ENCODE data around the gene PRC1.
"Not testable (repeated sequence)": the region's sequence is repeated elsewhere in the genome, so short reads cannot be mapped to it uniquely, and the experiment has no call there.

PRC1 gene

DNA sequence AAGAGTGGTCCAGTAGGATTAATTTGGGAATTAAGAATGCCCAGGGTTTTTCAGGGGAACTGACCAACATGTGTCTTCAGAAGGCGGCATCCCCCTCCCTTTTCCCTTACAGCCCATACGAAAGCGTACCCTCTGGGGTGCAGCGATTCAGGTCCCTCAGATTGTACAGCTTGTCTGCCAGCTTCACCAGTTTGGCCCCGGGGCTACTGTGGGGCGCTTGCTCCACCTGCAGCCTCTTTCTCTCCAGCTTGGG is 62.8 kb downstream of the PRC1 start:
- DNase-seq, result no peak

DNA sequence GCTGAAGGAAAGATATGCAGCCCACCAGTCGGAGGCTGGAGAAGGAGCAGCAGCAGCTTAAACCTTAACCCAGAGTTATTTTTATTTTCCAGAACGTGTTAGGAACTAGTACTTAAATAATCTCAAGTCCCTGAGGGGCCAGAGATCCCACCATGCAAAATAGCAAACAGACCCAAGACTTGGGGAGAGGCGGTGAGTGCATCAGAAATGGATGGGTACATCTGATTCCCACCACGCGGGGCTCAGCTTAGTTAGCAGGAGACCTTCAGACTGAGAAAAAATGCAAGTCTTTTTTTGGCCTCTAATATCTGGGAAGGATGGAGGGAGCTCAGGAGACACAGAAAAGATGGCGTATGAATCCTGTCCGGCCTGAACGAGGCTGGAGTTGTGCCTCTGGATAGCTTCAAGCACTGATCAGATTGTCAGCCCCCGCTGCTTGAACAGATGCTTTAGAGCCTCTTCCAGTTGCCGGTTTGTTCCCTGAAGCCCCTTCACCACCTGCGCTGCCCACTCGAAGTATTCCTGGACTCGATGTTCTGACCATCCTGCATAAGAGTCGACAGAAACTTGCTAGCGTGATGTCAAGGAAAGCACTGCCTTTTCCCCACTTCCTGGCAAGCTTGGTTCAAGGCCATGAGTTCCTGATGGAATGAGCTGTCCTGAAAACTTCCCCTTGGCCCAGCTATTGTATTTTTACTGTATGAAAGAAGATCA is 63.3 kb downstream of the PRC1 start:
- DNase-seq, result no peak

DNA sequence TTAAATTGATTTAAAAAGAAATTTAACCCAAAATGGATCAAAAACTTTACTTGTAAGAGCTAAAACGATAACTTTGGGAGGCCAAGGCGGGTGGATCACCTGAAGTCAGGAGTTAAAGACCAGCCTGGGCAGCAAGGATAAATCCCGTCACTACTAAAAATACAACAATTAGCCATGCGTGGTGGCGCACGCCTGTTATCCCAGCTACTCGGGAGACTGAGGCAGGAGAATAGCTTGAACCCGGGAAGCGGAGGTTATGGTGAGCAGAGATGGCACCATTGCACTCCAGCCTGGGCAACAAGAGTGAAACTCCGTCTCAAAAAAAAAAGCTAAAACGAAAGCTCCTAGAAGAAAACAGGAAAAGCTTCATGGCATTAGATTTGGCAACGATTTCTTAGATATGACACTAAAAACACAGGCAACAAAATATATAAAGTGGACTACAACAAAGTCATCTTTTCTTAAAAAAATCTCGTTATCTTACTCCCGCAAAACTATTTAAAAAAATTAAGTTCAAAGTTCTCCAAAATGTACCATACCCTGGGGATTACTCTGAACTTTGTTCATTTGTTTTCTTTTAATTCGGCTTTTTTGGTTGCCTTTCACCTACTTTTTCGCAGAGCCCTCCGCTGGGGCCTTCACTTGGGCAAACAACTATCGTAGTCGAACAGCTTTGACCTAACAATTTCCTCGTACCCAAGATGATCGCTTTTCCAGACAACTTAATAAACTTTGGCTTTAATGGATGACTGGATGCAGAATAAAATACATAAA is 64.9 kb downstream of the PRC1 start:
- DNase-seq, result no peak

DNA sequence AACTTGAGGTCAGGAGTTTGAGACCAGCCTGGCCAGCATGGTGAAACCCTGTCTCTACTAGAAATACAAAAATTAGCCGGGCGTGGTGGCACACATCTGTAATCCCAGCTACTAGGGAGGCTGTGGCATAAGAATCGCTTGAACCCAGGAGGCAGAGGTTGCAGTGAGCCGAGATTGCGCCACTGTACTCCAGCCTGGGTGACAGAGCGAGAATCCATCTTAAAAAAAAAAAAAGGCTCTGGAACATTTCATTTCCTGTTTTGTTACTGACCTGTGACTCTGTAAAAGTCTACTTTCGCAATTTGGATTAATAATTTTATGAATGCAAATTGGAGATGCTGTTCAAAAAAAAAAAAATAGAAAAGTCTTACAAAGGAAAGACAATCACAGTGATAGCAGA is 66.2 kb downstream of the PRC1 start:
- not testable (repeated sequence) for DNase-seq

DNA sequence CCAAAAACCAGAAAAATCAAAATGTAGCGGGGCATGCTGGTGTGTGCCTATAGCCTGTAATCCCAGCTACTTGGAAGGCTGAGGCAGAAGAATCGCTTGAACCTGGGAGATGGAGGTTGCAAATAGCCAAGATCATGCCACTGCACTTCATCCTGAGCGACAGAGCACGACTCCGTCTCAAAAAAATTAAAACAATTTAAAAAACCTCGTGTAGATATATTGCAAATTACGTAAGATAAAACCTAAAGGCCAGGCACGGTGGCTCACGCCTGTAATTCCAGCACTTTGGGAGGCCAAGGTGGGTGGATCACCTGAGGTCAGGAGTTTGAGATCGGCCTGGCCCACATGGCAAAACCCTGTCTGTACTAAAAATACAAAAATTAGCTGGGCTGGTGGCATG is 67.6 kb downstream of the PRC1 start:
- not testable (repeated sequence) for DNase-seq

DNA sequence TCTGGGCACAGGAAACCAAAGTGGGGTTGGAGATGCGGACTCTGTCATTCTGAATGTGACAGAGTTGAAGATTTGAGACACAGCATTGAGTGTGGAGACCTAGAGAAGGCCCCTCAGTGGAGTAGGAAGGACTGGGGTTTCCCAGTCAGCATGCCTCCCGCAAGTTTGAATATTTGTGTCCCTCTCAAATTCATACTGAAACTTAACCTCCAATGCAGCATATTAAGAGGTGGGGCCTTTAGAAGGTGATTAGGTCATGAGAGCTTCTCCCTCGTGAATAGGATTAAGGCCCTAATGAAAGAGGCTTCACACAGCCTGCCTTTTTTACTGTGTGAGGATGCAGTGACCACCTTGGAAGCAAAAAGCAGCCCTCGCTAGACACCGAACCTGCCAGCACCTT is 70.0 kb downstream of the PRC1 start:
- DNase-seq, result no peak

DNA sequence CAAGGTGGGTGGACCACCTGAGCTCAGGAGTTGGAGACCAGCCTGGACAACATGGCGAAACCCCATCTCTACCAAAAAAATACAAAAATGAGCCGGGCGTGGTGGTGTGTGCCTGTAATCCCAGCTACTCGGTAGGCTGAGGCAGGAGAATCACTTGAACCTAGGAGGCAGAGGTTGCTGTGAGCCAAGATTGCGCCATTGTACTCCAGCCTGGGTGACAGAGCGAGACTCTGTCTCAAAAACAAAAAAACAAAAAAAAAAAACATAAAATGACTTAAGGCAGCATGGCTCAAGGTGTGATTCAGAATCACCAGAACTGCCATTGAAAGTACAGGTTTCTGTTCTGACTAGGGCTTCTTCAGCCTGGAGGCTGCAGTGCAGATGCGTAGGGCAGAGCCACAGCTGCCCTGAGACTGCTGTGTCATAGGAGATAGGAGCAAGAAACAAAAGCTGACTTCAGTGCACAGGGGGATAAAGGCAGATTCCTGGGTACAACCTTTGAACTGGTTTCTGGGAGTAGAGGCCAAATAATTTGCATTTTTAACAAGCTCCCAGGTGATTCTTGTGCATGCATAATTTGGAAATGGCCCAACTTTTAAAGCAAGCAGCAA is 71.5 kb downstream of the PRC1 start:
- DNase-seq, result not testable (repeated sequence)

DNA sequence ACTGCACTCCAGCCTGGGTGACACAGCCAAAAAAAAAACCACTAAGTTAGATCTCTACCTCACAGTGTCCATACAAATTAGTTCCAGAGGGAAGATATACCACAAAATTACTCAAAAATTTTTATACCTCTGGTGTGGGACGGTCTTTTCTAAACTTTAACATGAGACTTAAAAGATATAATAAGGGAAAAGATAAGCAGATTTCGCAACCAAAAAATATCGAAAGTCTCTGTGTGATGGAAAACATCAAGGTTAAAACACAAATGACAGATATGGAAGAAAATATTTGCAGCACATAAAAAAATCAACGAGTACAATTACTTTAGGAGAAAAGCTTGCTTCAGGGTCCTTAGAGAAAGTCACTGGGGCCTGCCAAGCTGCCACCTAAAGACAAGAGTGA is 72.4 kb downstream of the PRC1 start:
- DNase-seq, result no peak

DNA sequence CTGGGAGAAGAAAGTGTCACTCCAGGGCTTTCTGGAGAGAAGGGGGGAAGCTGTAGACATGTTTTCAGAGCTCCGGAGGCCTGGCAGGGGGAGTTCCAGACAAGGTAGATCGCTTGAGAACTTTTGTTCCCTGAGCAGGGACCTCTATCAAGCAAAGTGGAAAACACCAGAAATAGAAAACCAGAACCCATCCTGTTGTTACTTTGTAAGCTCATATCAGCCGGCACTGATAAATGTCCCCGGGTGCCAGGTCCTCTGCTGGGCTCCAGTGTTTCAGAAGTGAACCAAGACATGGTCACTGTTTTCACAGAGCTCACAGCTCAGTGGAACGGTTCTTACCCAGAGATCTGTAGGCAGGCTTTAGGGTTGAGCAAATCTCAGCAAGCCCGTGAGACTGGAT is 75.5 kb downstream of the PRC1 start:
- no peak for DNase-seq

DNA sequence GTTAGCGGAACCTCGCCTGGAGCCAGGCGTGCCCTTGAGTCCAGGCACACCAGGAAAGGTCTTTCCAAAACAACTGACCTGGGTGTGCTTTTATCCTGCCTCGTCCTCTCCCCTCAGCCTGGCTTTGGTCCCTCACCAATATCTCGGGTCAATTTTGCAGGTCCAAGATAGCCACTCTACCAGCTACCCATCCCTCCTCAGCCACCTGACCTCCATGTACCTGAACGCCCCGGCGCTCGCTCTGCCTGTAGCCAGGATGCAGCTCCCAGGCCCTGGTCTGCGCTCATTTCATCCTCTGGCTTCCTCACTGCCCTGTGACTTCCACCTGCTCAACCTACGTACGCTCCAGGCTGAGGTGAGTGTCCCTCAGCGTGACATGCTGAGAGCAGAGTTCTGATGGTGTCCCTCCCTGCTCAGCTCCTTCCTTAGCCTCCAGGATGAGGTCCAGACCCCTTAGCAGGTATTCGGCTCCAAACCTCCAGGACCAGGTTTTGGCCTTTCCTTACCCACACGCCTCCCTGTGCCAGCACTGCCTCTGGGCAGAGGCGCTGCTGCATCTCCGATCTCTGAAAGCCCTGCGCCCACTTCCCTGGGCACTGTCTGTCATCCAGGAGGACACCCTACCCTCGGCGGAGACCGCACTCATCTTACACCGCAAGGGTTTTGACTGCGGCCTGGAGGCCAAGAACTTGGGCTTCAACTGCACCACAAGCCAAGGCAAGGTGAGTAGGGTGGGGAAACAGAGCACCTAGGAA is 76.1 kb downstream of the PRC1 start:
- no peak for DNase-seq

DNA sequence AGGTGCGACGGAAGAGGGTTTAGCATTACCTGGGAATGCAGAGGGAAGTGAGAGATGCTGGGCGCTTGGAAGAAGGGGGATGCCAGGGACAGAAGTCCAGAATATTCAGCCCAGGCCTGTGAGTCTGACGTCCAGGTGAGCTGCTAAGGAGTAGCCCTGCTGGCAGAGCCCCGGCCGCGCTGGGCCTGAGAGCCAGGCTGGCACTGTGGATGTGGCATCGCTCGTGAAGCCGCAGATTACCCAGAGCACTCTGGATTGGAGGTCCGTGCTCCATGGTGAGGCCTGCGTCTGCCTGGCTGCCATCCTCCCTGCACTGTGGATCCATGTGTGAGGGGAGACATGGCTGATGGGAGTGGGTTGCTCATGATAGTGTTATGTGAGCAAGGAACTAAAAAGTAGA is 76.8 kb downstream of the PRC1 start:
- DNase-seq, result no peak

DNA sequence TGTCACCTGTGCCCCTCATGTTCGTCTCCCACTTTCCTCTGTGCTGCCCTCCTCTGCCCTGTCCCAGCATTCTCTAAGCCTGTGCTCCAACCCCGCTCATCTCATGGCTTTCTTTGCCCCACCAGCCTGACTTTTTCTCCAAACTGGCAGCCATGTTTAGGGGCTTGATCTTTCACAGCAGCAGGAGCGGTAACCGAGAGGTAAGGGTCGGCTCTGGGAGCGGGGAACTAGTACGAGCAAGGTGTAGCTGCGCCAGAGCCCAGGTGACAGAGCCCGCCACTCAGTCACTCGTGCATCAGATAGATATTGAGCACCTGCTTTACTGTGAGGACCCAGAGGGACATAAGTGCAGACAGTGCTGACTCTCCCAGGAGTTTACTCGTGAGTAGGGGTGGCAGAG is 77.9 kb downstream of the PRC1 start:
- no peak for DNase-seq
